Activated CD4-positive, alpha-beta memory T cell treated with anti-CD3 and anti-CD28 coated beads for 36 hours (primary cell): ENCODE data around the gene ECSIT. TPM values are rescaled to one million over a fixed set of nuclear protein-coding genes. Genes with fewer than 3 reads are reported as not detected.
"Not testable (repeated sequence)": the region's sequence is repeated elsewhere in the genome, so short reads cannot be mapped to it uniquely, and the experiment has no call there.

ENCODE experiments used
- CTCF ChIA-PET: fragments of 350-600 bp; sonication (Branson Sonifier 250); formaldehyde crosslinking; loops from one replicate; lab custom pipeline; 2021; ENCODE audit warnings: antibody characterized with exemption, inconsistent platforms; lab: Charles Lee
- POLR2A ChIA-PET: fragments of 350-600 bp; sonication (Branson Sonifier 250); formaldehyde crosslinking; loops from one replicate; lab custom pipeline; 2021; ENCODE audit warnings: antibody characterized with exemption; lab: Charles Lee
- DNase-seq: peaks from one replicate; pipeline ENCODE4 v3.0.0-alpha.2; 2020
- H3K27ac Mint-ChIP-seq: one replicate; pipeline ENCODE4 v1.8.0; 2021; ENCODE audit warnings: mixed read lengths
- H3K27me3 Mint-ChIP-seq: one replicate; pipeline ENCODE4 v1.8.0; 2021; ENCODE audit warnings: mixed read lengths
- H3K36me3 Mint-ChIP-seq: one replicate; pipeline ENCODE4 v1.8.0; 2021; ENCODE audit warnings: mixed read lengths
- H3K4me1 Mint-ChIP-seq: one replicate; pipeline ENCODE4 v1.8.0; 2021; ENCODE audit warnings: low read depth, mixed read lengths
- H3K4me3 Mint-ChIP-seq: one replicate; pipeline ENCODE4 v1.8.0; 2021; ENCODE audit warnings: mild to moderate bottlenecking, mixed read lengths
- H3K9me3 Mint-ChIP-seq: one replicate; pipeline ENCODE4 v1.8.0; 2021; ENCODE audit warnings: mixed read lengths
- intact Hi-C: fragments of 100-400 bp; cut with micrococcal nuclease; formaldehyde crosslinking; loops from one replicate; pipeline ENCODE4 v1.15.1; 2023
- total RNA-seq, 2 experiments: library from RNA; stranded (reverse); gene quantifications; one replicate each; pipeline ENCODE4 v1.2.3, GENCODE V29; 2021

ECSIT gene
- total RNA-seq, 2 experiments from 2014 or later = 34.9 to 36.6 TPM

DNA sequence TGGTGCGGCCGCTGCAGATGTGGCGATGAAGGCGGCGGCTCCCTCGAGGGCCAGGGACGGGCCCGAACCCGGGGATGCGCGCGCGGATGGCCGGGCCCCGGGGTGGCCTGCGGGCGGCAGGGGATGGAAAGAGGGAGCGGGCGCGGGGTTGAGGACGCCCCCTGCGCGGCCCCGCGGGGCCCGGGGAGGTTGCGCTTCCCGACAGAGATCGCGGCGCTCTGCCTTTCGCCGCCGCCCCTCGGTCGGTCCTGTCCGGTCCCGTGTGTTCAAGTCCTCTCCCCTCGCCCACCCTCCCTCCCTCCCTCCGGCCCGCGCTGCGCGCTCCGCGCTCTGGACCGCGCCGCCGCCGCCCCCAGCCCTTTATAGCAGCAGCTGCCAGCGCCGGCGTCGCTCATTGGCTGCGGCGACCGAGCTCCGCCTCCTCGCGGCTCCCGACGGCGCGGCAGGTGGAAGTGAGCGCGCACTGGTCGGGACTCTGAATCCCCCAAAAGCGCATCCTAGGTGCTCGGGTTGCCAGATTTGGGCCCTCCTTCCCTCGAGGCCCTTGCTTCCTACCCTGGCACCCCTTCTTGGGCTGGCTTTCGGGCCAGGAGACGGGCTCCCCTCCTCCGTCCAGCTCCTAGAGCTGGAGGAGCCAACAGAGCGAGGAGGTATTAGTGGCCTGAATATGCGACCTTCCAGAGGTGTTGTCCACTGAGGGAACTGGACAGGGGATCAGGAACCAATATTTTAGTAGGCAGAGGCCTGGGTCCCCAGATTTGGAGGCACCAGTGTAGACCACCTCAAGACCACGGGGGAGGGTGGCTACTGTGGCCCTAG lies 48.0 kb downstream of the ECSIT start, which contains the start of gene ELAVL3:
TSS of gene ELAVL3 (minus strand) at position 332 of the 819 bp plus-strand sequence. CDS start 438 bp downstream, outside the sequence.
- peak within 1 kb of the TSS; percentile 51 for H3K4me3 Mint-ChIP-seq
- intact Hi-C loops = no loop called here
- H3K27me3 Mint-ChIP-seq = peaks cover 17% of the 10 kb centered on the region
- POLR2A ChIA-PET = interaction anchor here (0.8 to 1.3 kb wide), 3 partner anchors 47 to 104 kb away, joined by 3 to 4 read pairs (median 3); no protein-coding TSS in a partner anchor
- H3K27ac Mint-ChIP-seq = no peak within 1 kb of the TSS
- H3K9me3 Mint-ChIP-seq = no peaks in the 10 kb centered on the region
- no peak for DNase-seq
- H3K4me1 Mint-ChIP-seq = peaks cover 19% of the 10 kb centered on the region
- peaks cover 9% of the 10 kb centered on the region for H3K36me3 Mint-ChIP-seq
- CTCF ChIA-PET = interaction anchor here (0.6 to 3.4 kb wide), 4 partner anchors 100 to 1481 kb away, joined by 3 to 36 read pairs (median 20); partner anchors contain the start of gene SWSAP1

DNA sequence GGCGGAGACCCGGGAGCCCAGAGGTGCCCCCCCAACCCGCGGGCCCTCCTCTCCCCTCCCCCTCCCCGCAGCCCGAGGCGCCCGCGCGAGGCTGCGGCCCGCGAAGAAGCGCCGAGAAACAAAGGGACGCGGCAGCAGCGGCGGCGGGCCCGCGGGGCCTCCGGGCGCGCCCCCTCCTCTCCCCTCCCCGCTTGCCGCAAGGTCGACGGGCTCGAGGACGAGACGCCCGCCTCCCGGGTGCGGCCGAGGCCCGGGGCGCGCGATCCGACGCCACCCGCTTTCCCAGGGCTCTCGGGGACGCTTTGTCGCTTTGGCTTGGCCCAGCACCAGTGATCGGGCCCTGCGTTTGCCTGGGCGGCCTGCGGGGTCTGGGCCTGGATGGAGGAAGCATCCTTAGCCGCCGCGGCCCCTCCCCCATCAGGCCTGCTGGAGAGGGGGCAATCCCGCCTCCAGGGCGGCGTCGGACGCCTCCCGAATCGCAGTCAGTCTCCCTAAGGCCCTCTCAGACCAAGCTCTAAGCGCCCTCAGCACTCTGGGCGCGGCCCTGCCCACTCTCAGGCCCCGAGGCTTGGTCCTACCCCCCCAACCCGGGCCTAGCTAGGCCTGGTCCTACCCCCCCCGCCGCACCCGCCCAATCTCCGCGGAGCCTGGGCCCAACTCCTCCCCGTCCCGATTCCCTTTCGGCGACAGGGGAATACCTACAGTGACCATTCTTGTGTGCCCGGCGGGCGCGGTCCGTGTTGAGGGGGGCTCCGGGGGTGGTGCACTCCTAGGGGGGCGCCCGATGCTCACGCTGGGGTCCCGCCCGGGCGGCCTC lies 48.8 kb downstream of the ECSIT start:
- Mint-ChIP-seq H3K9me3 (no peaks in the 10 kb centered on the region), H3K27me3 (peaks cover 17% of the 10 kb centered on the region), H3K4me1 (peaks cover 19% of the 10 kb centered on the region), H3K36me3 (peaks cover 7% of the 10 kb centered on the region), H3K4me3 (no peak overlapping the region), H3K27ac (no peak overlapping the region)
- DNase-seq = no peak
- ChIA-PET POLR2A (interaction anchor here (1.0 kb wide), 1 partner anchor 99 kb away, joined by 4 read pairs; no protein-coding TSS in a partner anchor), CTCF (interaction anchor here (0.6 to 1.1 kb wide), 2 partner anchors 186 to 1480 kb away, joined by 3 to 4 read pairs; no protein-coding TSS in a partner anchor)
- intact Hi-C loops = no loop called here

DNA sequence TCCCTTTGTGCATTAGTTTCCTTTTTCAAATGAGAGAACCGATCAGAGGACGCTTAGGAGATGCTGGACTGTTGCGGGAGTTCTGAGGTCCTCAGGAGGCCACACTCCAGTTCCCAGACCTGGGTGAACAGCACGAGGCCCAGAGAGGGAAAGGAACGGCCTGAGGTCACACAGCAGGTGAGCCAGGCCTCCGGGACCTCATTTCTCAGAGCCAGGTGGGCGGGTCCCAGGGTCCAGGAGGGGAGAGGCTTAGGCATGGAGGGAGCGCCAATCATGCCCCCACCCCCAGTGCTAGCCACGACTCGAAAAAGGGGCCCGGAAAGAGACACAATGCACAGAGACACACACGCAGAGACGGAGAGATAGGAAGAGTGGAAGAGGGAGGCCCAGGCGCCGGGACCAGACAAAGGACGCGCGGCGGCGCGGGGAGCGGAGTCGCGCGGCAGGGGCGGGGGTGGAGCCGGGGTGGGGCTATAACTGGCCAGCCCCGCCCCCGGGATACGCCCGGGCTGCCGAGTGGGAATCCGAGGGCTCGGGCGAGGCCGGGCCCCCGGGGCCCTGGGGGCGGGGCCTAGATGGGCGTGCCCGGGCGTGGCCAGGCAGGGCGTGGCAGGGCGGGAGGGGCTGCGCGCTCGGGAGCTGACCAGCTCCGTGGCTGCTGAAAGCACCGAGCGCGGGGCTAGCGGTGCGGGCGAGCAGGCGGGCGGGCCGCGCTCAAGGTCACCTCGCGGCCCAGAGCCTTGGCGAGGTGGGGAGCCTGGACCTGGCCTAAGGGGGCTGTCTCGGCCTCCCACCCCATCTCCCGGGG lies 49.6 kb downstream of the ECSIT start:
- Mint-ChIP-seq H3K4me1 (peaks cover 19% of the 10 kb centered on the region), H3K9me3 (no peaks in the 10 kb centered on the region), H3K27me3 (peaks cover 17% of the 10 kb centered on the region), H3K27ac (no peak overlapping the region), H3K4me3 (no peak overlapping the region), H3K36me3 (peaks cover 7% of the 10 kb centered on the region)
- CTCF ChIA-PET = interaction anchor here (0.6 kb wide), 1 partner anchor 78 kb away, joined by 5 read pairs; no protein-coding TSS in a partner anchor
- POLR2A ChIA-PET = no interaction called here
- intact Hi-C loops = no loop called here
- peak; percentile 59 for DNase-seq

DNA sequence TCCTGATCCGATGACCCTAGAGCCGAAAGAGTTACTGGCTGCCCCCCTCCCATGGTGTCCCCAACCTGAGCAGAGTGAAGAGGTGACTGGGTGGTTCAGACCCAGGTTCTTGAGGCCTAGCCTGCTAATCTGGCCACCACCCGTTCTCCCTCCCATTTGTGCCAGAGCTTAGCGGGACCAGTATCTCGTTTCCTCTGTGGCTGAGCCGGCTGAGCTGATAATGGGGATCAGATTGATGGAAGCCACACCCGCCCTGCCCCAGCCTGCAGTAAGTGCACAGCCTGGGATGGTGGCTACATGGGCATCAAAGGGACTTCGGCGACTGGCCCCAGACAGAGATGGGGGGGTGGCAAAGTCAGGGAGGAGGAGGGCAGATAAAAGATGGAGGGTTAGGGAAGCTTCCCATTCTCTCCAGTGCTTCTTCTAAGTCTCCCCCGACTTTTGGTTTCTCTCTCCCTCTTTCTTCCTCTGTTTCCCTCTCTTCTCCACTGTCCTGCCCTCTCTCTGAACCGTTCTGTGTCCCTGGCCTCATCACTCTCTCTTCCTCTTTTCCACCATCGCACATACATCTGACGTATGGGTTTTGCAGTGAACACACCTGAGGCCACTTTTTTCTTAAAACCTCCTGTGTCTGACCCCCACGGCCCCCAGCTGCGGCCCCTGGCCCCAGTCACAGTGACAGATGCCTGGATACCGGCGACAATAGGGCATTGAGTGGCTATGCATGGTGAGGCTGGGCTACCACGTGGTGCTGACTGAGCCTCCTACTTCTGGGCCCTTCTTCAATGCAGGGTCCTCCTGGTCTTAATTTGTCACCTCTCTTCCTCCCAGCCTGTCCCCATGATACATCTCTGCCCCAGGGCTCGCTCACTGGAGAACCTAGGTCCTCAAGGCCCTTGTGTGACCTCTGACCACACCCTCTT lies 50.5 kb downstream of the ECSIT start:
- no peak overlapping the region for H3K27ac Mint-ChIP-seq
- peaks cover 17% of the 10 kb centered on the region for H3K27me3 Mint-ChIP-seq
- no peak overlapping the region for H3K4me3 Mint-ChIP-seq
- intact Hi-C loops = no loop called here
- peaks cover 19% of the 10 kb centered on the region for H3K4me1 Mint-ChIP-seq
- no peaks in the 10 kb centered on the region for H3K9me3 Mint-ChIP-seq
- POLR2A ChIA-PET = no interaction called here
- no peak for DNase-seq
- CTCF ChIA-PET = no interaction called here
- H3K36me3 Mint-ChIP-seq = peaks cover 3% of the 10 kb centered on the region

DNA sequence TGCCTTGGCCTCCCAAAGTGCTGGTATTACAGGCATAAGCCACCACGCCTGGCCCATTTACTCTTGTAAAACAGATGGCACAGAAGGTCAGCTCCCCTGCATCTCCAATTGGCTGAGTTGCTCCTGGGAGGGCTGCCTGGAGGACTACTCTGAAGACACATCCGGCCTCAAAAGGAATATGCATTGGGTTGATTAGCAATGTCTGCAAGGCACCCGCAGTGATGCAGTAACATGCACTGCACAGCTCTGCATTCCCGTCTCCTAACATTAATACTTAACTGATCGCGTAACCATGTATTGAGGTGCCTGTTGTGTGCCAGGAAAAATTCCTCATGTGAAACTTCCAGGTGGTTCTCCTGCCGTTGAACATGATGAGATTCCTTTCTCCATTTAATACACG lies 53.1 kb downstream of the ECSIT start:
- Mint-ChIP-seq H3K36me3 (no peaks in the 10 kb centered on the region), H3K9me3 (no peaks in the 10 kb centered on the region), H3K4me1 (peaks cover 4% of the 10 kb centered on the region), H3K27me3 (peaks cover 6% of the 10 kb centered on the region), H3K4me3 (no peak overlapping the region), H3K27ac (no peak overlapping the region)
- POLR2A ChIA-PET = no interaction called here
- CTCF ChIA-PET = interaction anchor here (0.7 kb wide), 1 partner anchor 144 kb away, joined by 3 read pairs; no protein-coding TSS in a partner anchor
- DNase-seq = no peak
- intact Hi-C loops = no loop called here

DNA sequence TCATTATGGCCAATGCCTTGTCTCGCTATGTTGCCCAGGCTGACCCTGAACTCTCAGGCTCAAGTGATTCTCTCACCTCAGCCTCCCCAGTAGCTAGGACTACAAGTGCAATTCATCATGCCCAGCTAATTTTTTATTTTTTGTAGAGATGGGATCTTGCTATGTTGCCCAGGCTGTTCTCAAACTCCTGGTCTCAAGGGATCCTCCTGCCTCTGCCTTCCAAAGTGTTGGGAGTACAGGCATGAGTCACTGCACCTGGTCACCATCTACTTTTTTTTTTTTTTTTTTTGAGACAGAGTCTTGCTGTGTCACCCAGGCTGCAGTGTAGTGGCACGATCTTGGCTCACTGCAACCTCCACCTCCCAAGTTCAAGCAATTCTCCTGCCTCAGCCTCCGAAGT lies 53.6 kb downstream of the ECSIT start:
- H3K4me3 Mint-ChIP-seq, H3K27me3 Mint-ChIP-seq, POLR2A ChIA-PET, intact Hi-C loops, H3K36me3 Mint-ChIP-seq, H3K27ac Mint-ChIP-seq, DNase-seq, H3K4me1 Mint-ChIP-seq, H3K9me3 Mint-ChIP-seq: not testable (repeated sequence)
- CTCF ChIA-PET = interaction anchor here (0.7 kb wide), 1 partner anchor 144 kb away, joined by 3 read pairs; no protein-coding TSS in a partner anchor

DNA sequence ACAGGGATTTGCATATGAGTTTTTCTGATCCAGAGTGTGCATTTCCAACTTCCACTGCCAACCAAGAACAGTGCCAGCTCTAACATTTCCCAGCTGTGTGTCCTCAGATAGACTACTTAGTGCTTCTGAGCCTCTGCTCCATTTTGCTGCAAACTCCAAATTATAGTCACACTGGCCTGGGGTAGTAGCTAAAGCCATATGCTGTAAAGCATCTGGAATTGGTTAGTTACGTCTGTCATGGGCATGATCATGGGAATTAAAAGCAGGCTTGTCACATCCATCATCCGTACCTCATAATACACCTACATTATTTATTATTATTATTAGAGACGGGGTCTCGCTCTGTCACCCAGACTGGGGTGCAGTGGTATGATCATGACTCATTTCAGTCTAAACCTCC lies 55.2 kb downstream of the ECSIT start:
- POLR2A ChIA-PET = no interaction called here
- Mint-ChIP-seq H3K4me3 (no peak overlapping the region), H3K9me3 (no peaks in the 10 kb centered on the region), H3K4me1 (no peaks in the 10 kb centered on the region), H3K27ac (no peak overlapping the region), H3K36me3 (no peaks in the 10 kb centered on the region), H3K27me3 (peaks cover under 1% of the 10 kb centered on the region)
- CTCF ChIA-PET = interaction anchor here (0.5 to 1.4 kb wide), 2 partner anchors 9 to 121 kb away, joined by 3 to 5 read pairs; no protein-coding TSS in a partner anchor
- DNase-seq = no peak
- intact Hi-C loops = no loop called here

DNA sequence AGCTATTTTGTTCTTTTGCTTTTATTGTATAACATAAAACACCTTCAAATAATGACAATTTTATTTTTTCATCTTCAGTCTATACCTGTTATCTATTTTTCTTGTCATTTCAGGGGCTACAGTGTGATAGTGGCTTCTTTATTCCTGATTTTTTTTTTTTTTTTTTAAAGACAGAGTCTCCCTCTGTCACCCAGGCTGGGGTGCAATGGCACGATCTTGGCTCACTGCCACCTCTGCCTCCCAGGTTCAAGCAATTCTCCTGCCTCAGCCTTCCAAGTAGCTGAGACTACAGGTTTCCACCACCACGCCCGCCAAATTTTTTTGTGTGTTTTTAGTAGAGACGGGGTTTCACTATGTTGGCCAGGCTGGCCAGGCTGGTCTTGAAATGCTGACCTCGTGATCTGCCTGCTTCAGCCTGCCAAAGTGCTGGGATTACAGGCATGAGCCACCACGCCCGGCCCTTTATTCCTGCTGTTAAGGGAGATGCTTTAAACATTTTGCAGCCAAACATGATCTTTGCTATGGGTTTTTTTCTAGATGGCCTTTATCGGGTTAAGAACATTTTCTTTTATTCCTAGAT lies 60.6 kb downstream of the ECSIT start:
- H3K9me3 Mint-ChIP-seq, intact Hi-C loops, H3K4me1 Mint-ChIP-seq, H3K27ac Mint-ChIP-seq, H3K27me3 Mint-ChIP-seq, DNase-seq, POLR2A ChIA-PET, H3K4me3 Mint-ChIP-seq, H3K36me3 Mint-ChIP-seq: not testable (repeated sequence)
- CTCF ChIA-PET = interaction anchor here (2.1 kb wide), 1 partner anchor 14 kb away, joined by 5 read pairs; no protein-coding TSS in a partner anchor

DNA sequence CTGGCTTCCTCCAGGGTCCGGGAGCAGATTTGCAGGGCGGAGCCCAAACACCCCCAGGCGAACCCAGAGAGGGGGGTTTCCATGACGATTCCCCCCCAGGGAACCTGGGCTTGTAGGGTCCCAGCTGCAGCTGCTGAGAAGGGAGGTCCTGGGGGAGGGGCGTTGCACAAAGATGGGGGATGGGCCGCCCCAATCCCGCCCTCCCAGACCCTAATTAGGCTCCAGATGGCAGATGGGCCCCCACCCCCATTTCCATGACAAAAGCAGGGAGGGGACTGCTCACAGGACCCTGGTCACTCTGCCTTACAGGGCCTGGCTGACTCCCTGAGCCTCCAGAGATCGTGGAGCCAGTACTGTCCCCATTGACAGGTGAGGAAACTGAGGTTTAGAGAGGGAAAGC lies 63.3 kb downstream of the ECSIT start:
- H3K27ac Mint-ChIP-seq = no peak overlapping the region
- ChIA-PET CTCF (no interaction called here), POLR2A (interaction anchor here (0.6 kb wide), 1 partner anchor 116 kb away, joined by 3 read pairs; no protein-coding TSS in a partner anchor)
- H3K27me3 Mint-ChIP-seq = peaks cover 4% of the 10 kb centered on the region
- intact Hi-C loops = no loop called here
- no peak overlapping the region for H3K4me3 Mint-ChIP-seq
- no peaks in the 10 kb centered on the region for H3K4me1 Mint-ChIP-seq
- DNase-seq = no peak
- no peaks in the 10 kb centered on the region for H3K9me3 Mint-ChIP-seq
- H3K36me3 Mint-ChIP-seq = no peaks in the 10 kb centered on the region
